ENCODE data around the gene NTM.
A peak's percentile ranks its signal among the peaks of the same experiment; 100 is the strongest.

The NTM gene

GRCh38 chr11:131773626-131774025 is 403.2 kb downstream of the NTM start:
- 0 out of 2 replicates have a peak, but pooled peaks cover 3% of the 10 kb centered on the region for H3K4me1 ChIP-seq (ENCODE audit: insufficient read depth, low read length)
- H3K36me3 ChIP-seq (ENCODE audit: insufficient read depth, low read depth, low read length) = no peaks in the 10 kb centered on the region
- no peak overlapping the region for H3K4me3 ChIP-seq (ENCODE audit: low read length)
- no peaks in the 10 kb centered on the region for H3K9me3 ChIP-seq (ENCODE audit: insufficient read depth, low read depth, low read length)
- H3K27me3 ChIP-seq (ENCODE audit: insufficient read depth, low read length) = no peaks in the 10 kb centered on the region; the same call in 1 of the 2 replicates
- H3K9ac ChIP-seq (ENCODE audit: low read depth, low read length) = no peak overlapping the region
- no peak overlapping the region for H3K27ac ChIP-seq (ENCODE audit: low read length)

GRCh38 chr11:131776211-131776610 is 405.8 kb downstream of the NTM start:
- Histone ChIP-seq H3K4me3 (ENCODE audit: low read length) (no peak overlapping the region), H3K27ac (ENCODE audit: low read length) (no peak overlapping the region), H3K9ac (ENCODE audit: low read depth, low read length) (no peak overlapping the region), H3K9me3 (ENCODE audit: insufficient read depth, low read depth, low read length) (no peaks in the 10 kb centered on the region), H3K4me1 (ENCODE audit: insufficient read depth, low read length) (no peaks in the 10 kb centered on the region), H3K27me3 (ENCODE audit: insufficient read depth, low read length) (no peaks in the 10 kb centered on the region; the same call in 1 of the 2 replicates), H3K36me3 (ENCODE audit: insufficient read depth, low read depth, low read length) (no peaks in the 10 kb centered on the region)

GRCh38 chr11:131785801-131786200 is 415.4 kb downstream of the NTM start:
- no peaks in the 10 kb centered on the region for H3K9me3 ChIP-seq (ENCODE audit: insufficient read depth, low read depth, low read length)
- H3K4me3 ChIP-seq (ENCODE audit: low read length) = no peak overlapping the region
- H3K4me1 ChIP-seq (ENCODE audit: insufficient read depth, low read length) = no peaks in the 10 kb centered on the region
- no peaks in the 10 kb centered on the region for H3K27me3 ChIP-seq (ENCODE audit: insufficient read depth, low read length)
- H3K36me3 ChIP-seq (ENCODE audit: insufficient read depth, low read depth, low read length) = no peaks in the 10 kb centered on the region
- no peak overlapping the region for H3K9ac ChIP-seq (ENCODE audit: low read depth, low read length)
- H3K27ac ChIP-seq (ENCODE audit: low read length) = no peak overlapping the region

- Histone ChIP-seq H3K36me3 (ENCODE audit: insufficient read depth, low read depth, low read length) (no peaks in the 10 kb centered on the region), H3K9me3 (ENCODE audit: insufficient read depth, low read depth, low read length) (no peaks in the 10 kb centered on the region), H3K9ac (ENCODE audit: low read depth, low read length) (no peak overlapping the region), H3K4me3 (ENCODE audit: low read length) (no peak overlapping the region), H3K4me1 (ENCODE audit: insufficient read depth, low read length) (no peaks in the 10 kb centered on the region), H3K27me3 (ENCODE audit: insufficient read depth, low read length) (no peaks in the 10 kb centered on the region), H3K27ac (ENCODE audit: low read length) (no peak overlapping the region)
These were observed 416.7 kb downstream of the NTM start for GRCh38 chr11:131787119-131787518.

GRCh38 chr11:131790586-131790985 is 420.2 kb downstream of the NTM start:
- Histone ChIP-seq H3K27ac (ENCODE audit: low read length) (no peak overlapping the region), H3K4me3 (ENCODE audit: low read length) (no peak overlapping the region), H3K9ac (ENCODE audit: low read depth, low read length) (no peak overlapping the region), H3K36me3 (ENCODE audit: insufficient read depth, low read depth, low read length) (no peaks in the 10 kb centered on the region), H3K4me1 (ENCODE audit: insufficient read depth, low read length) (no peaks in the 10 kb centered on the region), H3K27me3 (ENCODE audit: insufficient read depth, low read length) (no peaks in the 10 kb centered on the region), H3K9me3 (ENCODE audit: insufficient read depth, low read depth, low read length) (no peaks in the 10 kb centered on the region)

GRCh38 chr11:131792243-131792642 is 421.8 kb downstream of the NTM start:
- Histone ChIP-seq H3K27me3 (ENCODE audit: insufficient read depth, low read length) (no peaks in the 10 kb centered on the region), H3K4me1 (ENCODE audit: insufficient read depth, low read length) (no peaks in the 10 kb centered on the region), H3K27ac (ENCODE audit: low read length) (no peak overlapping the region), H3K9me3 (ENCODE audit: insufficient read depth, low read depth, low read length) (no peaks in the 10 kb centered on the region), H3K9ac (ENCODE audit: low read depth, low read length) (no peak overlapping the region), H3K36me3 (ENCODE audit: insufficient read depth, low read depth, low read length) (no peaks in the 10 kb centered on the region), H3K4me3 (ENCODE audit: low read length) (no peak overlapping the region)

- Histone ChIP-seq H3K27me3 (ENCODE audit: insufficient read depth, low read length) (no peaks in the 10 kb centered on the region), H3K36me3 (ENCODE audit: insufficient read depth, low read depth, low read length) (no peaks in the 10 kb centered on the region), H3K27ac (ENCODE audit: low read length) (no peak overlapping the region), H3K4me1 (ENCODE audit: insufficient read depth, low read length) (peaks cover 12% of the 10 kb centered on the region), H3K4me3 (ENCODE audit: low read length) (no peak overlapping the region), H3K9me3 (ENCODE audit: insufficient read depth, low read depth, low read length) (no peaks in the 10 kb centered on the region), H3K9ac (ENCODE audit: low read depth, low read length) (no peak overlapping the region)
These were observed 425.7 kb downstream of the NTM start for GRCh38 chr11:131796089-131796488.

GRCh38 chr11:131796541-131796940 is 426.1 kb downstream of the NTM start:
- H3K9ac ChIP-seq (ENCODE audit: low read depth, low read length) = no peak overlapping the region
- no peak overlapping the region for H3K27ac ChIP-seq (ENCODE audit: low read length)
- H3K4me3 ChIP-seq (ENCODE audit: low read length) = no peak overlapping the region
- no peaks in the 10 kb centered on the region for H3K9me3 ChIP-seq (ENCODE audit: insufficient read depth, low read depth, low read length)
- H3K36me3 ChIP-seq (ENCODE audit: insufficient read depth, low read depth, low read length) = no peaks in the 10 kb centered on the region
- H3K27me3 ChIP-seq (ENCODE audit: insufficient read depth, low read length) = no peaks in the 10 kb centered on the region
- H3K4me1 ChIP-seq (ENCODE audit: insufficient read depth, low read length) = peaks cover 16% of the 10 kb centered on the region

- Histone ChIP-seq H3K27me3 (ENCODE audit: insufficient read depth, low read length) (peaks cover 4% of the 10 kb centered on the region; the same call in 1 of the 2 replicates), H3K9ac (ENCODE audit: low read depth, low read length) (no peak overlapping the region)
These were observed 430.0 kb downstream of the NTM start for GRCh38 chr11:131800452-131800851.

GRCh38 chr11:131802440-131803115 is 432.2 kb downstream of the NTM start:
- no peaks in the 10 kb centered on the region for H3K36me3 ChIP-seq (ENCODE audit: insufficient read depth, low read depth, low read length)
- no peaks in the 10 kb centered on the region for H3K9me3 ChIP-seq (ENCODE audit: insufficient read depth, low read depth, low read length)
- H3K27me3 ChIP-seq (ENCODE audit: insufficient read depth, low read length) = peaks cover 4% of the 10 kb centered on the region; the same call in 1 of the 2 replicates
- no peak overlapping the region for H3K27ac ChIP-seq (ENCODE audit: low read length)
- H3K4me1 ChIP-seq (ENCODE audit: insufficient read depth, low read length) = peaks cover 34% of the 10 kb centered on the region
- peak overlapping the region; percentile 51; the same call in 1 of the 2 replicates for H3K9ac ChIP-seq (ENCODE audit: low read depth, low read length)
- peak overlapping the region; percentile 18; the same call in 1 of the 2 replicates for H3K4me3 ChIP-seq (ENCODE audit: low read length)

More at GRCh38 chr11:131800452-131800851, 430.0 kb downstream of the NTM start:
- Histone ChIP-seq H3K36me3 (ENCODE audit: insufficient read depth, low read depth, low read length) (no peaks in the 10 kb centered on the region), H3K4me1 (ENCODE audit: insufficient read depth, low read length) (peaks cover 34% of the 10 kb centered on the region), H3K9me3 (ENCODE audit: insufficient read depth, low read depth, low read length) (no peaks in the 10 kb centered on the region), H3K4me3 (ENCODE audit: low read length) (no peak overlapping the region), H3K27ac (ENCODE audit: low read length) (no peak overlapping the region)

- no peak overlapping the region for H3K4me3 ChIP-seq (ENCODE audit: low read length)
- no peaks in the 10 kb centered on the region for H3K36me3 ChIP-seq (ENCODE audit: insufficient read depth, low read depth, low read length)
- H3K4me1 ChIP-seq (ENCODE audit: insufficient read depth, low read length) = peaks cover 11% of the 10 kb centered on the region; the same call in 1 of the 2 replicates
- H3K27ac ChIP-seq (ENCODE audit: low read length) = no peak overlapping the region
- no peaks in the 10 kb centered on the region for H3K9me3 ChIP-seq (ENCODE audit: insufficient read depth, low read depth, low read length)
- 0 out of 2 replicates have a peak, but pooled peaks cover under 1% of the 10 kb centered on the region for H3K27me3 ChIP-seq (ENCODE audit: insufficient read depth, low read length)
- H3K9ac ChIP-seq (ENCODE audit: low read depth, low read length) = no peak overlapping the region
These were observed 437.5 kb downstream of the NTM start for GRCh38 chr11:131807876-131808275.

- Histone ChIP-seq H3K4me3 (ENCODE audit: low read length) (no peak overlapping the region), H3K27me3 (ENCODE audit: insufficient read depth, low read length) (no peaks in the 10 kb centered on the region), H3K36me3 (ENCODE audit: insufficient read depth, low read depth, low read length) (no peaks in the 10 kb centered on the region), H3K9ac (ENCODE audit: low read depth, low read length) (no peak overlapping the region), H3K4me1 (ENCODE audit: insufficient read depth, low read length) (peaks cover 10% of the 10 kb centered on the region; the same call in 1 of the 2 replicates), H3K27ac (ENCODE audit: low read length) (no peak overlapping the region), H3K9me3 (ENCODE audit: insufficient read depth, low read depth, low read length) (no peaks in the 10 kb centered on the region)
These were observed 438.1 kb downstream of the NTM start for GRCh38 chr11:131808470-131808869.

All from iPS-20b (cell line).